Measurements from ENCODE around the gene UST. TPM values are rescaled to one million over a fixed set of nuclear protein-coding genes. Genes with fewer than 3 reads are reported as not detected.

Gene UST
- total RNA-seq, 4 donors from 2014 or later = 16.7 to 19.5 (median 18.1) TPM

- H3K27ac ChIP-seq = no peak overlapping the region
- no peaks in the 10 kb centered on the region for H3K4me1 ChIP-seq
- no peak for TF ChIP-seq POLR2AphosphoS5 (IDR thresholded peaks at IDR 0.05)
- TF ChIP-seq EP300 (IDR thresholded peaks at IDR 0.05) = no peak
- TF ChIP-seq CTCF (IDR thresholded peaks at IDR 0.05) = peak; percentile 29 to 30
- H3K4me3 ChIP-seq = no peak overlapping the region
- H3K36me3 ChIP-seq = peaks cover 13% of the 10 kb centered on the region
- DNase-seq (ENCODE audit: low spot score in 2 of 2) = no peak
- no peaks in the 10 kb centered on the region for H3K27me3 ChIP-seq
- WGBS = 61% methylated on average over 4 of the region's 4 CpGs
- H3K9me3 ChIP-seq = no peaks in the 10 kb centered on the region
These were observed 279.7 kb downstream of the UST start for GRCh38 chr6:149026530-149026942.

- no peak for DNase-seq (ENCODE audit: low spot score in 2 of 2)
- TF ChIP-seq CTCF (IDR thresholded peaks at IDR 0.05) (no peak), EP300 (IDR thresholded peaks at IDR 0.05) (no peak), POLR2AphosphoS5 (IDR thresholded peaks at IDR 0.05) (no peak), POLR2A (IDR thresholded peaks at IDR 0.05) (no peak)
- WGBS = 81% methylated on average over 1 of the region's 1 CpG
- peaks cover 4% of the 10 kb centered on the region for H3K36me3 ChIP-seq
- no peaks in the 10 kb centered on the region for H3K4me1 ChIP-seq
- H3K9me3 ChIP-seq = no peaks in the 10 kb centered on the region
- H3K27ac ChIP-seq = no peak overlapping the region
- H3K4me3 ChIP-seq = no peak overlapping the region
- H3K27me3 ChIP-seq = no peaks in the 10 kb centered on the region
These were observed 280.7 kb downstream of the UST start for GRCh38 chr6:149027484-149027883.

- no peaks in the 10 kb centered on the region for H3K27me3 ChIP-seq
- peak; percentile 45 to 72 for TF ChIP-seq CTCF (IDR thresholded peaks at IDR 0.05)
- TF ChIP-seq POLR2A (IDR thresholded peaks at IDR 0.05) = no peak
- H3K4me1 ChIP-seq = no peaks in the 10 kb centered on the region
- no peak overlapping the region for H3K4me3 ChIP-seq
- 19% methylated on average over 6 of the region's 6 CpGs for WGBS
- no peaks in the 10 kb centered on the region for H3K36me3 ChIP-seq
- DNase-seq (ENCODE audit: low spot score in 2 of 2) = no peak
- no peak overlapping the region for H3K27ac ChIP-seq
- H3K9me3 ChIP-seq = no peaks in the 10 kb centered on the region
These were observed 282.1 kb downstream of the UST start for GRCh38 chr6:149028767-149029405.

- H3K36me3 ChIP-seq = no peaks in the 10 kb centered on the region
- no peaks in the 10 kb centered on the region for H3K9me3 ChIP-seq
- 83% methylated on average over 4 of the region's 4 CpGs for WGBS
- no peak for TF ChIP-seq CTCF (IDR thresholded peaks at IDR 0.05)
- TF ChIP-seq POLR2AphosphoS5 (IDR thresholded peaks at IDR 0.05) = no peak
- no peak for TF ChIP-seq POLR2A (IDR thresholded peaks at IDR 0.05)
- TF ChIP-seq EP300 (IDR thresholded peaks at IDR 0.05) = no peak
- no peaks in the 10 kb centered on the region for H3K4me1 ChIP-seq
- H3K27ac ChIP-seq = no peak overlapping the region
- no peak overlapping the region for H3K4me3 ChIP-seq
- no peaks in the 10 kb centered on the region for H3K27me3 ChIP-seq
- DNase-seq (ENCODE audit: low spot score in 2 of 2) = no peak
These were observed 284.5 kb downstream of the UST start for GRCh38 chr6:149031201-149031858.

GRCh38 chr6:149031859-149032598, 285.2 kb downstream of the UST start:
- WGBS = 83% methylated on average over 17 of the region's 18 CpGs
- no peak for DNase-seq (ENCODE audit: low spot score in 2 of 2)
- Histone ChIP-seq H3K4me3 (no peak overlapping the region), H3K9me3 (no peaks in the 10 kb centered on the region), H3K27me3 (no peaks in the 10 kb centered on the region), H3K27ac (peak overlapping the region; percentile 1), H3K4me1 (no peaks in the 10 kb centered on the region), H3K36me3 (no peaks in the 10 kb centered on the region)
- TF ChIP-seq CTCF (IDR thresholded peaks at IDR 0.05) = no peak
- no peak for TF ChIP-seq EP300 (IDR thresholded peaks at IDR 0.05)
- TF ChIP-seq POLR2A (IDR thresholded peaks at IDR 0.05) = no peak
- no peak for TF ChIP-seq POLR2AphosphoS5 (IDR thresholded peaks at IDR 0.05)
